ENCODE results near the gene ACKR3. TPM values are rescaled to one million over a fixed set of nuclear protein-coding genes. Genes with fewer than 3 reads are reported as not detected.

Gene ACKR3
- total and polyA plus RNA-seq, 2 experiments from 2014 or later: 1.0 to 3.0 TPM

DNA sequence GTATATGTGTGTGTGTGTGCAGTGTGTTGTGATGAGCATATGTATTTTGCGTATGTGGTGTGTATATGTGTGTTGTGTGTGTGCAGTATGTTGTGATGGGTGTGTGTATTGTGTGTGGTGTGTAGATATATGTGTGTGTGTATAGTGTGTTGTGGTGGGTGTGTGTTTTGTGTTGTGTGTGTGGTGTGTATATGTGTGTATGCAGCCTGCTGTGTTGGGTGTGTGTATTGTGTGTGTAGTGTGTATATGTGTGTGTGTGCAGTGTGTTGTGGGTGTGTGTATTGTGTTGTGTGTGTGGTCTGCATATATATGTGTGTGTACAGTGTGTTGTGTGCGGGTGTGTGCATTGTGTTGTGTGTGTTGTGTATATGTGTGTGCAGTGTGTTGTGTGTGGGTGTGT, 23.9 kb downstream of the ACKR3 start:
- no peaks in the 10 kb centered on the region for H3K79me2 ChIP-seq (replicated peaks; ENCODE audit: insufficient read depth)
- H3K9me2 ChIP-seq (ENCODE audit: insufficient read depth): peaks cover 5% of the 10 kb centered on the region; the same call in 1 of the 2 replicates
- peaks cover 4% of the 10 kb centered on the region; the same call in 1 of the 2 replicates for H3F3A ChIP-seq (replicated peaks; ENCODE audit: low read depth)
- no peak overlapping the region for H3K4me3 ChIP-seq
- H3K36me3 Mint-ChIP-seq (ENCODE audit: low read depth): no peaks in the 10 kb centered on the region
- no peak overlapping the region for H3K4me3 Mint-ChIP-seq
- ATAC-seq (no peak), DNase-seq (ENCODE audit: low spot score) (no peak)
- TF ChIP-seq, protein P1, sequence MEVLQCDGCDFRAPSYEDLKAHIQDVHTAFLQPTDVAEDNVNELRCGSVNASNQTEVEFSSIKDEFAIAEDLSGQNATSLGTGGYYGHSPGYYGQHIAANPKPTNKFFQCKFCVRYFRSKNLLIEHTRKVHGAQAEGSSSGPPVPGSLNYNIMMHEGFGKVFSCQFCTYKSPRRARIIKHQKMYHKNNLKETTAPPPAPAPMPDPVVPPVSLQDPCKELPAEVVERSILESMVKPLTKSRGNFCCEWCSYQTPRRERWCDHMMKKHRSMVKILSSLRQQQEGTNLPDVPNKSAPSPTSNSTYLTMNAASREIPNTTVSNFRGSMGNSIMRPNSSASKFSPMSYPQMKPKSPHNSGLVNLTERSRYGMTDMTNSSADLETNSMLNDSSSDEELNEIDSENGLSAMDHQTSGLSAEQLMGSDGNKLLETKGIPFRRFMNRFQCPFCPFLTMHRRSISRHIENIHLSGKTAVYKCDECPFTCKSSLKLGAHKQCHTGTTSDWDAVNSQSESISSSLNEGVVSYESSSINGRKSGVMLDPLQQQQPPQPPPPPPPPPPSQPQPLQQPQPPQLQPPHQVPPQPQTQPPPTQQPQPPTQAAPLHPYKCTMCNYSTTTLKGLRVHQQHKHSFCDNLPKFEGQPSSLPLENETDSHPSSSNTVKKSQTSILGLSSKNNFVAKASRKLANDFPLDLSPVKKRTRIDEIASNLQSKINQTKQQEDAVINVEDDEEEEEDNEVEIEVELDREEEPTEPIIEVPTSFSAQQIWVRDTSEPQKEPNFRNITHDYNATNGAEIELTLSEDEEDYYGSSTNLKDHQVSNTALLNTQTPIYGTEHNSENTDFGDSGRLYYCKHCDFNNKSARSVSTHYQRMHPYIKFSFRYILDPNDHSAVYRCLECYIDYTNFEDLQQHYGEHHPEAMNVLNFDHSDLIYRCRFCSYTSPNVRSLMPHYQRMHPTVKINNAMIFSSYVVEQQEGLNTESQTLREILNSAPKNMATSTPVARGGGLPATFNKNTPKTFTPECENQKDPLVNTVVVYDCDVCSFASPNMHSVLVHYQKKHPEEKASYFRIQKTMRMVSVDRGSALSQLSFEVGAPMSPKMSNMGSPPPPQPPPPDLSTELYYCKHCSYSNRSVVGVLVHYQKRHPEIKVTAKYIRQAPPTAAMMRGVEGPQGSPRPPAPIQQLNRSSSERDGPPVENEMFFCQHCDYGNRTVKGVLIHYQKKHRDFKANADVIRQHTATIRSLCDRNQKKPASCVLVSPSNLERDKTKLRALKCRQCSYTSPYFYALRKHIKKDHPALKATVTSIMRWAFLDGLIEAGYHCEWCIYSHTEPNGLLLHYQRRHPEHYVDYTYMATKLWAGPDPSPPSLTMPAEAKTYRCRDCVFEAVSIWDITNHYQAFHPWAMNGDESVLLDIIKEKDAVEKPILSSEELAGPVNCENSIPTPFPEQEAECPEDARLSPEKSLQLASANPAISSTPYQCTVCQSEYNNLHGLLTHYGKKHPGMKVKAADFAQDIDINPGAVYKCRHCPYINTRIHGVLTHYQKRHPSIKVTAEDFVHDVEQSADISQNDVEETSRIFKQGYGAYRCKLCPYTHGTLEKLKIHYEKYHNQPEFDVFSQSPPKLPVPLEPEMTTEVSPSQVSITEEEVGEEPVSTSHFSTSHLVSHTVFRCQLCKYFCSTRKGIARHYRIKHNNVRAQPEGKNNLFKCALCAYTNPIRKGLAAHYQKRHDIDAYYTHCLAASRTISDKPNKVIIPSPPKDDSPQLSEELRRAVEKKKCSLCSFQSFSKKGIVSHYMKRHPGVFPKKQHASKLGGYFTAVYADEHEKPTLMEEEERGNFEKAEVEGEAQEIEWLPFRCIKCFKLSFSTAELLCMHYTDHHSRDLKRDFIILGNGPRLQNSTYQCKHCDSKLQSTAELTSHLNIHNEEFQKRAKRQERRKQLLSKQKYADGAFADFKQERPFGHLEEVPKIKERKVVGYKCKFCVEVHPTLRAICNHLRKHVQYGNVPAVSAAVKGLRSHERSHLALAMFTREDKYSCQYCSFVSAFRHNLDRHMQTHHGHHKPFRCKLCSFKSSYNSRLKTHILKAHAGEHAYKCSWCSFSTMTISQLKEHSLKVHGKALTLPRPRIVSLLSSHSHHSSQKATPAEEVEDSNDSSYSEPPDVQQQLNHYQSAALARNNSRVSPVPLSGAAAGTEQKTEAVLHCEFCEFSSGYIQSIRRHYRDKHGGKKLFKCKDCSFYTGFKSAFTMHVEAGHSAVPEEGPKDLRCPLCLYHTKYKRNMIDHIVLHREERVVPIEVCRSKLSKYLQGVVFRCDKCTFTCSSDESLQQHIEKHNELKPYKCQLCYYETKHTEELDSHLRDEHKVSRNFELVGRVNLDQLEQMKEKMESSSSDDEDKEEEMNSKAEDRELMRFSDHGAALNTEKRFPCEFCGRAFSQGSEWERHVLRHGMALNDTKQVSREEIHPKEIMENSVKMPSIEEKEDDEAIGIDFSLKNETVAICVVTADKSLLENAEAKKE (CRISPR knock-in tag; IDR thresholded peaks at IDR 0.05): no peak
- no peak for TF ChIP-seq STAT1 (IDR thresholded peaks at IDR 0.05; ENCODE audit: unreplicated experiment)
- TF ChIP-seq JUNB (IDR thresholded peaks at IDR 0.05; ENCODE audit: unreplicated experiment): no peak
- no peak for TF ChIP-seq CREB1 (CRISPR knock-in tag; IDR thresholded peaks at IDR 0.05; ENCODE audit: low read depth)
- TF ChIP-seq, protein P2, sequence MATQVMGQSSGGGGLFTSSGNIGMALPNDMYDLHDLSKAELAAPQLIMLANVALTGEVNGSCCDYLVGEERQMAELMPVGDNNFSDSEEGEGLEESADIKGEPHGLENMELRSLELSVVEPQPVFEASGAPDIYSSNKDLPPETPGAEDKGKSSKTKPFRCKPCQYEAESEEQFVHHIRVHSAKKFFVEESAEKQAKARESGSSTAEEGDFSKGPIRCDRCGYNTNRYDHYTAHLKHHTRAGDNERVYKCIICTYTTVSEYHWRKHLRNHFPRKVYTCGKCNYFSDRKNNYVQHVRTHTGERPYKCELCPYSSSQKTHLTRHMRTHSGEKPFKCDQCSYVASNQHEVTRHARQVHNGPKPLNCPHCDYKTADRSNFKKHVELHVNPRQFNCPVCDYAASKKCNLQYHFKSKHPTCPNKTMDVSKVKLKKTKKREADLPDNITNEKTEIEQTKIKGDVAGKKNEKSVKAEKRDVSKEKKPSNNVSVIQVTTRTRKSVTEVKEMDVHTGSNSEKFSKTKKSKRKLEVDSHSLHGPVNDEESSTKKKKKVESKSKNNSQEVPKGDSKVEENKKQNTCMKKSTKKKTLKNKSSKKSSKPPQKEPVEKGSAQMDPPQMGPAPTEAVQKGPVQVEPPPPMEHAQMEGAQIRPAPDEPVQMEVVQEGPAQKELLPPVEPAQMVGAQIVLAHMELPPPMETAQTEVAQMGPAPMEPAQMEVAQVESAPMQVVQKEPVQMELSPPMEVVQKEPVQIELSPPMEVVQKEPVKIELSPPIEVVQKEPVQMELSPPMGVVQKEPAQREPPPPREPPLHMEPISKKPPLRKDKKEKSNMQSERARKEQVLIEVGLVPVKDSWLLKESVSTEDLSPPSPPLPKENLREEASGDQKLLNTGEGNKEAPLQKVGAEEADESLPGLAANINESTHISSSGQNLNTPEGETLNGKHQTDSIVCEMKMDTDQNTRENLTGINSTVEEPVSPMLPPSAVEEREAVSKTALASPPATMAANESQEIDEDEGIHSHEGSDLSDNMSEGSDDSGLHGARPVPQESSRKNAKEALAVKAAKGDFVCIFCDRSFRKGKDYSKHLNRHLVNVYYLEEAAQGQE (IDR thresholded peaks at IDR 0.05; ENCODE audit: unreplicated experiment): no peak
- TF ChIP-seq EZH2 (IDR thresholded peaks at IDR 0.05; ENCODE audit: low read depth, unreplicated experiment): no peak
- TF ChIP-seq NANOG (IDR thresholded peaks at IDR 0.05; ENCODE audit: borderline replicate concordance): no peak
- no peak for TF ChIP-seq EZH2phosphoT487 (IDR thresholded peaks at IDR 0.05; ENCODE audit: unreplicated experiment)
- TF ChIP-seq ZNF114 (CRISPR knock-in tag; IDR thresholded peaks at IDR 0.05): no peak
- TF ChIP-seq, protein P3, sequence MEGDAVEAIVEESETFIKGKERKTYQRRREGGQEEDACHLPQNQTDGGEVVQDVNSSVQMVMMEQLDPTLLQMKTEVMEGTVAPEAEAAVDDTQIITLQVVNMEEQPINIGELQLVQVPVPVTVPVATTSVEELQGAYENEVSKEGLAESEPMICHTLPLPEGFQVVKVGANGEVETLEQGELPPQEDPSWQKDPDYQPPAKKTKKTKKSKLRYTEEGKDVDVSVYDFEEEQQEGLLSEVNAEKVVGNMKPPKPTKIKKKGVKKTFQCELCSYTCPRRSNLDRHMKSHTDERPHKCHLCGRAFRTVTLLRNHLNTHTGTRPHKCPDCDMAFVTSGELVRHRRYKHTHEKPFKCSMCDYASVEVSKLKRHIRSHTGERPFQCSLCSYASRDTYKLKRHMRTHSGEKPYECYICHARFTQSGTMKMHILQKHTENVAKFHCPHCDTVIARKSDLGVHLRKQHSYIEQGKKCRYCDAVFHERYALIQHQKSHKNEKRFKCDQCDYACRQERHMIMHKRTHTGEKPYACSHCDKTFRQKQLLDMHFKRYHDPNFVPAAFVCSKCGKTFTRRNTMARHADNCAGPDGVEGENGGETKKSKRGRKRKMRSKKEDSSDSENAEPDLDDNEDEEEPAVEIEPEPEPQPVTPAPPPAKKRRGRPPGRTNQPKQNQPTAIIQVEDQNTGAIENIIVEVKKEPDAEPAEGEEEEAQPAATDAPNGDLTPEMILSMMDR (conservative IDR thresholded peaks at IDR 0.05; ENCODE audit: low read depth in 2 of 2): no peak
- TF ChIP-seq, protein P4, sequence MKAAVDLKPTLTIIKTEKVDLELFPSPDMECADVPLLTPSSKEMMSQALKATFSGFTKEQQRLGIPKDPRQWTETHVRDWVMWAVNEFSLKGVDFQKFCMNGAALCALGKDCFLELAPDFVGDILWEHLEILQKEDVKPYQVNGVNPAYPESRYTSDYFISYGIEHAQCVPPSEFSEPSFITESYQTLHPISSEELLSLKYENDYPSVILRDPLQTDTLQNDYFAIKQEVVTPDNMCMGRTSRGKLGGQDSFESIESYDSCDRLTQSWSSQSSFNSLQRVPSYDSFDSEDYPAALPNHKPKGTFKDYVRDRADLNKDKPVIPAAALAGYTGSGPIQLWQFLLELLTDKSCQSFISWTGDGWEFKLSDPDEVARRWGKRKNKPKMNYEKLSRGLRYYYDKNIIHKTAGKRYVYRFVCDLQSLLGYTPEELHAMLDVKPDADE (IDR thresholded peaks at IDR 0.05): no peak
- no peak for TF ChIP-seq ZNF331 (CRISPR knock-in tag; IDR thresholded peaks at IDR 0.05; ENCODE audit: low read depth)
- no peak for TF ChIP-seq POLR2AphosphoS5 (IDR thresholded peaks at IDR 0.05; ENCODE audit: low read depth)
- H3K27ac Mint-ChIP-seq: no peak overlapping the region
- H3K27ac ChIP-seq (ENCODE audit: low read depth): no peak overlapping the region
- H3K27me3 ChIP-seq (ENCODE audit: insufficient read depth): no peaks in the 10 kb centered on the region
- H4K20me1 ChIP-seq (replicated peaks; ENCODE audit: insufficient read depth): no peaks in the 10 kb centered on the region
- H3K4me2 ChIP-seq: no peak overlapping the region
- H3K4me1 Mint-ChIP-seq: peaks cover under 1% of the 10 kb centered on the region; the same call in 1 of the 3 replicates
- H3K36me3 ChIP-seq (ENCODE audit: insufficient read depth): no peaks in the 10 kb centered on the region
- no peak overlapping the region for H2AFZ ChIP-seq
- H3K9me3 Mint-ChIP-seq: no peaks in the 10 kb centered on the region
- H3K27me3 Mint-ChIP-seq (ENCODE audit: insufficient read depth, low read depth, poor library complexity): no peaks in the 10 kb centered on the region
- H3K4me1 ChIP-seq (ENCODE audit: insufficient read depth): no peaks in the 10 kb centered on the region

All from GM23338 (cell line).